ENCODE results near the gene CEP43. TPM values are rescaled to one million over a fixed set of nuclear protein-coding genes. Genes with fewer than 3 reads are reported as not detected.
A peak's percentile ranks its signal among the peaks of the same experiment; 100 is the strongest.

The CEP43 gene
- total RNA-seq, 1 experiment from 2014 or later: 19.7 TPM

DNA sequence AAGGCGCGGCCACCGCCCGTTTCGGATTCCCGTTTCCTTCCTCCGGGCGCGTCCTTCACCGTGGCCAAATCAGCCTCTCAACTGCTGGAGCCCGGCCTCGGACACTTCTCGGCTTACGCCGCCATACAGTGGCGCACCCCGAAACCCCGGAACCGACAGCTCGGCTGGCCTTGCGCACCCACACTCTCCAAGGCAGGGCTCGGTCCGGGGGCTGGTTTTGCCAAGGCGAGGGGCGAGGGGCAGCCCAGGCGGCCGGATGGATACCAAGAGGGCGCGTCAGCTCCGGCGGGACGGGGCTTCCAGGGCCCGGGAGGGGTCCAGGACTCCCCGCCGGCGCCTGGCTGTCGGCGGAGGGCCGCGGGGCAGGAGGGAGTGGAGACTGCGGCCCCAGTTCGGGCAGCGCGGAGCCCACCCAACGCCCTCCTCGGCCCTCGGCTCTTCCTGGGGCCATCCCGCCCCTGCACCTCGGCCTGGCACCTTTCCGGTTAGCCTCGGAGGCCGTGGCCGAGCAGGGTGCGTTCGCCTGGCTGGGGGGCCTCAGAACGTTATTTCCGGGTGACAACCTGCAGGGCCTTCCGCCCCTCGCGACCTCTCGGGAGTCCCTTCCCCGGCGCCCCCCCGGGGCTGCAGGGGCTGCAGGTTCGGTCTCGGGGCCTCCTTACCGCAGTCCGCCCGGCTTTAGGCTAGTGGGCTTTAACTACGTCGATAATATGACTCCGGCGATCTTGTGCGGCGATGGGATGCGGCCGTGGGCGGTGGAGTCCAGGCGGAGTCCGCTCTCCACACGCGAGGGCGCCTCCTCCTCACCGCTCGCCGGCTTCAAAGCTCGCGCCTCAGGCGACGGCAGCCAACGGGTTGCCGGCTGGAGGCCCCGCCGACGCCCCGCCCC, 697 bp upstream of the CEP43 start:
- no peaks in the 10 kb centered on the region for H3K9me3 ChIP-seq (ENCODE audit: insufficient read depth, low read depth)
- H2AFZ ChIP-seq: peak overlapping the region; percentile 87
- TSS peak; percentile 38 for BruUV-seq (replicated peaks)

DNA sequence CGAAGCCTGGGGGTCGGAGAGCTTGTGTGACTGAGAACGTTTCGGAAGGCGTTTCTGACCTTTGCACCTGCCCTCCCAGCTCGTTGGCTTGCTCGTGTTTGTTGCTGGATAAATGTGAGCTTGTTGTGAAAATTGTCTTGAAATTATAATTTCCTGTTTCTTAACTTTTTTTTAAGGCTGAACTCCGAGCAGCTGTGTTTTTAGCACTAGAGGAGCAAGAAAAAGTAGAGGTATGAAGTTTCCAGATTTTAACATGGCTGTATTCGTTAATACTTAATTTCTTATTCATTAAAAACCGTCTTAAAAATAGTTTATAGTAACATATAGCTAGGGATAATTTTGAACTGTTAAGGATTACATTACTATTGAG, 672 bp downstream of the CEP43 start:
- Histone ChIP-seq H3K9me2 (ENCODE audit: insufficient read depth) (no peaks in the 10 kb centered on the region), H3K27ac (no peak overlapping the region), H3K9me3 (ENCODE audit: insufficient read depth, low read depth) (no peaks in the 10 kb centered on the region), H3K36me3 (ENCODE audit: low read depth) (peaks cover 16% of the 10 kb centered on the region; the same call in 1 of the 2 replicates), H4K20me1 (ENCODE audit: insufficient read depth) (peaks cover 6% of the 10 kb centered on the region), H3F3A (ENCODE audit: insufficient read depth, low read depth) (no peaks in the 10 kb centered on the region; the same call in 1 of the 2 replicates), H3K4me1 (replicated peaks; ENCODE audit: insufficient read depth) (peaks cover 16% of the 10 kb centered on the region), H3K4me3 (peak overlapping the region; percentile 98), H3K79me2 (ENCODE audit: low read depth) (peaks cover 61% of the 10 kb centered on the region), H2AFZ (peak overlapping the region; percentile 95), H3K4me2 (peak overlapping the region; percentile 96), H3K27me3 (ENCODE audit: insufficient read depth, low read depth) (no peaks in the 10 kb centered on the region)
- DNase-seq: no peak
- no peak for TF ChIP-seq EZH2 (IDR thresholded peaks at IDR 0.05; ENCODE audit: low read depth)
- TF ChIP-seq, protein P1, sequence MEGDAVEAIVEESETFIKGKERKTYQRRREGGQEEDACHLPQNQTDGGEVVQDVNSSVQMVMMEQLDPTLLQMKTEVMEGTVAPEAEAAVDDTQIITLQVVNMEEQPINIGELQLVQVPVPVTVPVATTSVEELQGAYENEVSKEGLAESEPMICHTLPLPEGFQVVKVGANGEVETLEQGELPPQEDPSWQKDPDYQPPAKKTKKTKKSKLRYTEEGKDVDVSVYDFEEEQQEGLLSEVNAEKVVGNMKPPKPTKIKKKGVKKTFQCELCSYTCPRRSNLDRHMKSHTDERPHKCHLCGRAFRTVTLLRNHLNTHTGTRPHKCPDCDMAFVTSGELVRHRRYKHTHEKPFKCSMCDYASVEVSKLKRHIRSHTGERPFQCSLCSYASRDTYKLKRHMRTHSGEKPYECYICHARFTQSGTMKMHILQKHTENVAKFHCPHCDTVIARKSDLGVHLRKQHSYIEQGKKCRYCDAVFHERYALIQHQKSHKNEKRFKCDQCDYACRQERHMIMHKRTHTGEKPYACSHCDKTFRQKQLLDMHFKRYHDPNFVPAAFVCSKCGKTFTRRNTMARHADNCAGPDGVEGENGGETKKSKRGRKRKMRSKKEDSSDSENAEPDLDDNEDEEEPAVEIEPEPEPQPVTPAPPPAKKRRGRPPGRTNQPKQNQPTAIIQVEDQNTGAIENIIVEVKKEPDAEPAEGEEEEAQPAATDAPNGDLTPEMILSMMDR (conservative IDR thresholded peaks at IDR 0.05): no peak
- intact Hi-C loops (cut with micrococcal nuclease; ENCODE audit: unreplicated experiment): loop anchor here (2.0 to 10.0 kb wide), 4 partner anchors 43 to 617 kb away; partner anchors contain the start of genes MPC1, RNASET2 and RPS6KA2
- no TSS peak for BruUV-seq (replicated peaks)
- CTCF ChIA-PET: no interaction called here
- POLR2A ChIA-PET (ENCODE audit: unreplicated experiment): no interaction called here

More for the DNA sequence above, 697 bp upstream of the CEP43 start:
- peak overlapping the region; percentile 96 for H3K4me2 ChIP-seq
- H3K4me1 ChIP-seq (replicated peaks; ENCODE audit: insufficient read depth): peaks cover 16% of the 10 kb centered on the region
- no peaks in the 10 kb centered on the region for H3K27me3 ChIP-seq (ENCODE audit: insufficient read depth, low read depth)
- TF ChIP-seq, protein P1 (conservative IDR thresholded peaks at IDR 0.05): no peak
- no peak for TF ChIP-seq EZH2 (IDR thresholded peaks at IDR 0.05; ENCODE audit: low read depth)
- no peaks in the 10 kb centered on the region for H3K9me2 ChIP-seq (ENCODE audit: insufficient read depth)
- intact Hi-C loops (cut with micrococcal nuclease; ENCODE audit: unreplicated experiment): loop anchor here (2.0 to 10.0 kb wide), 4 partner anchors 42 to 616 kb away; partner anchors contain the start of genes MPC1, RNASET2 and RPS6KA2
- H3K36me3 ChIP-seq (ENCODE audit: low read depth): 0 out of 2 replicates have a peak, but pooled peaks cover 9% of the 10 kb centered on the region
- peaks cover 6% of the 10 kb centered on the region for H4K20me1 ChIP-seq (ENCODE audit: insufficient read depth)
- H3F3A ChIP-seq (ENCODE audit: insufficient read depth, low read depth): no peaks in the 10 kb centered on the region; the same call in 1 of the 2 replicates
- peak in 1 of 2 experiments; percentile 23 for DNase-seq
- H3K27ac ChIP-seq: no peak overlapping the region
- ChIA-PET POLR2A (ENCODE audit: unreplicated experiment) (no interaction called here), CTCF (interaction anchor here (0.7 kb wide), 1 partner anchor 142 kb away, joined by 3 read pairs; no protein-coding TSS in a partner anchor)
- H3K4me3 ChIP-seq: peak overlapping the region; percentile 98
- H3K79me2 ChIP-seq (ENCODE audit: low read depth): peaks cover 54% of the 10 kb centered on the region

DNA sequence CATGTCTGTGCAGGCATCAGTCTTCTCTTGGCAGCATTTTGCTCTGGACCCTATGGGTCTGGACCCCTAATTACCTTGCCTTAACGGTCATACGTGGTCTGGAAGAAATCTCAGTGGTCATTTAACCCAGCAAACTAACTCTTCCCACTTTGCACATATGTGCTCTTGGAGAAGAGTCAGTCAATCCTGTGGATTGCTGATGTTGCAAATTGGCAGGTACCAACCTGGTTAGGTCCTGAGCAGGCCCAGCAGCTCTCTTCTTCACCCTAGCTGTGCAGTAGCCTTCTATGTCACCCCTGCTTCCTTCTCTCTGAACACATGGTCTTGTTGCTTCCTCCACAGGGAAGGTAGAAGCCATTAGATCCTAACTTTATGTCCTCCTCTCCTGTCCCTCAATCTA, 1.6 kb downstream of the CEP43 start:
- Histone ChIP-seq H3K4me3 (peak overlapping the region; percentile 98; the same call in 1 of the 2 replicates), H3K79me2 (ENCODE audit: low read depth) (peaks cover 61% of the 10 kb centered on the region)

More for the DNA sequence above, 1.6 kb downstream of the CEP43 start:
- Histone ChIP-seq H3K9me3 (ENCODE audit: insufficient read depth, low read depth) (no peaks in the 10 kb centered on the region), H3K4me2 (peak overlapping the region; percentile 96), H3K4me1 (replicated peaks; ENCODE audit: insufficient read depth) (peaks cover 16% of the 10 kb centered on the region), H3K27ac (no peak overlapping the region), H3K27me3 (ENCODE audit: insufficient read depth, low read depth) (no peaks in the 10 kb centered on the region), H2AFZ (no peak overlapping the region), H3F3A (ENCODE audit: insufficient read depth, low read depth) (no peaks in the 10 kb centered on the region; the same call in 1 of the 2 replicates), H3K9me2 (ENCODE audit: insufficient read depth) (no peaks in the 10 kb centered on the region), H3K36me3 (ENCODE audit: low read depth) (peaks cover 24% of the 10 kb centered on the region), H4K20me1 (ENCODE audit: insufficient read depth) (peaks cover 6% of the 10 kb centered on the region)
- intact Hi-C loops (cut with micrococcal nuclease; ENCODE audit: unreplicated experiment): no loop called here
- no peak for DNase-seq
- ChIA-PET CTCF (no interaction called here), POLR2A (ENCODE audit: unreplicated experiment) (interaction anchor here (0.5 kb wide), 1 partner anchor 1573 kb away, joined by 7 read pairs; no protein-coding TSS in a partner anchor)
- TF ChIP-seq, protein P1 (conservative IDR thresholded peaks at IDR 0.05): no peak
- no peak for TF ChIP-seq EZH2 (IDR thresholded peaks at IDR 0.05; ENCODE audit: low read depth)
- BruUV-seq (replicated peaks): TSS peak; percentile 46
